GM03348 (cell line): ENCODE measurements around the gene METTL24.
A peak's percentile ranks its signal among the peaks of the same experiment; 100 is the strongest.

Source experiments
- DNase-seq: peaks from one replicate; pipeline ENCODE4 v3.0.0; 2012; ENCODE audit warnings: low spot score

METTL24 gene

DNA sequence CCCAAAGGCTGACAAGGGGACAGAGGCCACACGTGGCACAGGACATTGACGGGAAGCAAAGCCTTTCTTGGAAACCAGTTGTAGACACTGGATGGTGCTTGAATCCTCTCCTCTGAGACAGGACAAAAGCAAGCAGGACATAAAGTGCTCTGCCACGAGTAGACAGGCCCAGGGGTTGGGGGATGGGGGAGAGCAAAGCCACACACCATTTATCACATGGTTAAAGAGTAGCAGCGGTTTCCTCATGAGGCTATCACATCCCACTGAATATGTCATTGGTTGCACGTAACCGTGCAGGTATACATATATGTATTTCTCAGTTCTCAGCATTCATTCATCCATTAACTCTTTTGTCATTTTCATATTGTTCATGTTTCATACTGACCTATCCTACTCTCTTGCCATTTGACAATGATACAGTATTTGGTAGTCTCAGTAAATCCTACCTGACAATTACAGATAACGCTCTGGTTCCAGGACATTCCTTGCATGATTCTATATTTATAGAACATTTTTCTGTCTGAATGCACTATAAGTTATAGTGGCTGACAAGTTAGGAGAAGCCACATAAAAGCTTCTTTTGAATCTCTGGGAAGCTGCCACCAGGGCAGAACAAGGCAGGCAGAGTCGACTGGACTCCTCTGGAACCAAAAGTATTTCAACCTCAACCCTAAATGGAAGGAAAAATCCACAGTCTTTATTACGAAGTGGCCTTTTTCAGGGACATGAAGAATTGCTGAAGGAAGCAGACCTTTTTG, 23.5 kb downstream of the METTL24 start:
- peak; percentile 24 for DNase-seq

- no peak for DNase-seq
These were observed 25.9 kb downstream of the METTL24 start for GRCh38 chr6:110332281-110332680.

DNA sequence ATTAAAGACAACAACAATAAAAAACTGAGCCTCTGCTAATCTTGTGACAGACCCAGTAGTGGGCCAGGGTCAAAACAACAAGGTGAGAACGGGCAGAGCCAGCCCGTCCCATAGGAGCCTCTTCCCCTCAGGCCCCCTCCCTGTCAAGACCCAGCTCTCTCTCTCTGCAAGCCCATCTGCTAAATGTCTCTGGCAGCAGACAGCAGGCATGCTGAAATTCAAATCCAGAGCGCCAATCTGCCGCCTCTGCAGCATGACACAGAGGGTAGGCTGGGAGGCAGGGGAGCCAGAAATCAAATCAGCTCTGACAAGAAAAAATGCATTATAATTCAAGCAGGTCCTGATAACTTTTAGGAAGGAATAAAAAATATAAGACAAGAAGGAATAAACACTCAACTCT, 26.3 kb downstream of the METTL24 start:
- DNase-seq: peak; percentile 62

GRCh38 chr6:110331390-110331789, 26.8 kb downstream of the METTL24 start:
- DNase-seq: no peak

GRCh38 chr6:110329714-110330436, 28.3 kb downstream of the METTL24 start:
- DNase-seq: peak; percentile 48

GRCh38 chr6:110329348-110329713, 28.8 kb downstream of the METTL24 start:
- DNase-seq: no peak

DNA sequence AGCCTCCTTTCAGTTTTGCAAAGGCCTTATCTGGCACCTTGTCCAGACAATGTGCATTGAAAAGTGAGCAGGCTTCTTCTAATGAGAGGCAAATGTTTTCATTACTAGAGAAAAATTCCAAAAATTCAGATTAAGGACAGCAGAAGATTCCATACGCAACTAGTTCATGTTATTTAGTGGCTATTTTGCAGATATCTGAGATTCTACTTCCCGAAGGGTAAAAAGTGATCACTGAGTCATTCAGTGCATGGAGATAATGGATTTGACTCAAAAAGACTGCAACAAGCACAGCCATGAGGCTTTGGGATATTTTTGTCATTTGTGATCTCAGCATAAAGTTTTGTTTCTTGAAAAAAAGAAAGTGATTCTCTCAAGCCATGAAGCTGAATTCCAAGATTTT, 29.9 kb downstream of the METTL24 start:
- peak; percentile 64 for DNase-seq

- DNase-seq: no peak
These were observed 30.8 kb downstream of the METTL24 start for GRCh38 chr6:110327391-110327790.

- DNase-seq: no peak
These were observed 31.5 kb downstream of the METTL24 start for GRCh38 chr6:110326609-110327008.

DNA sequence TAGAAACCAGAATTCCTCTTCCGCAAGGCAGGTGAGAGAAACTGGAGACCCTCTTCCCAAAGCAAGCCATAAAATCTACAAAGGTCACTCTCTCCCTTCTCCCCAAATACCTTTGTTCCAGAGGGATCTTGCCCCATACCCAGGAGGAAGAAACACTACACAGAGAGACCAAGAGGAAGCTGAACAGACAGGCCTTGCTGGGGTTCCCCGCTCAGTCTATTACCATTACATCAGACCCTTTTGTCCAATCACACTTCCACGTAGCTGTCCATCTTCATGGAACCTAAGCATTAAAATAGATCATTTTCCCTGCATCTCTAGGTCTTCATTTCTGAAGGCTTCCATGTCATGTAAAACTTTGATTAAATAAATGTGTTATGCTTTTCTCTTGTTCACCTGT, 32.1 kb downstream of the METTL24 start:
- DNase-seq: no peak

- peak; percentile 30 for DNase-seq
These were observed 33.0 kb downstream of the METTL24 start for GRCh38 chr6:110325197-110325596.

DNA sequence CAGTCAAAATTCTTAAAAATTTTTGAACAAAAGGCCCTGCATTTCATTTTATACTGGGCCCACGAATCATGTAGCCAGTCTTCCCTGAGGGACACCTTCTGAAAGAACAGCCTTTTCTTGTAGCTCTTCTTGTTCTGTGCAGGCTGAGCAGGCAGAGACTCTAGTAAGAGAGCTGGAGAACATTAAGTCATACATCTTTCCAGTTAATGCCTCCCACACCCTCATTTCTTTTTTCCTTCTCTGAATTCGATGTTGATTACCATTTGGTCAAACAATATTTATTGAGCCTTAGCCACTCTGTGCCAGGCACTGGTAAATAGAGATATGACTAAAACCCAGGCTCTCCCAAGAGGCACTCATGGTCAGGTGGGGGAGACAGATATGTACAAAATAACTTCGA, 33.6 kb downstream of the METTL24 start:
- DNase-seq: no peak

GRCh38 chr6:110323258-110323657, 34.9 kb downstream of the METTL24 start:
- DNase-seq: no peak

- DNase-seq: no peak
These were observed 35.3 kb downstream of the METTL24 start for GRCh38 chr6:110322874-110323242.

GRCh38 chr6:110322151-110322873, 35.8 kb downstream of the METTL24 start:
- DNase-seq: no peak

DNA sequence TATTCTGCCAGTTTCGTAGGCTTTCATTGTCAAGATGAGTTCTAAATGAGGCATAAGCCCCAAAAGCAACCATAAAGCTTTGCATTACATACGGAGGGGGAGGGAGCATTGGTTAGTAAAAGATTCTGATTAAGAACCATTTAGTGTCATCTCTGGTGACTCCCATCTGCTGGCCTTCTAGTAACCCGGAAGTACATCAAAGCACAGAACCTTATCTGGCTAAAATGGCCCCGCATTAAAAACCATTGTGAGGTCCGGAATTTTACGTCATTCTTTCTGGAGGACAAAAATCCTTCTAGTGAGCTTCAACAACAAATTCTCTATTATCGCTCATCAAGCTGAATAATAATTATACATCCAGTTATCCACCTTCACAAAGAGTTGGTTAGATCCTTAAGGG, 37.8 kb downstream of the METTL24 start:
- no peak for DNase-seq

GRCh38 chr6:110319843-110320242, 38.3 kb downstream of the METTL24 start:
- no peak for DNase-seq

DNA sequence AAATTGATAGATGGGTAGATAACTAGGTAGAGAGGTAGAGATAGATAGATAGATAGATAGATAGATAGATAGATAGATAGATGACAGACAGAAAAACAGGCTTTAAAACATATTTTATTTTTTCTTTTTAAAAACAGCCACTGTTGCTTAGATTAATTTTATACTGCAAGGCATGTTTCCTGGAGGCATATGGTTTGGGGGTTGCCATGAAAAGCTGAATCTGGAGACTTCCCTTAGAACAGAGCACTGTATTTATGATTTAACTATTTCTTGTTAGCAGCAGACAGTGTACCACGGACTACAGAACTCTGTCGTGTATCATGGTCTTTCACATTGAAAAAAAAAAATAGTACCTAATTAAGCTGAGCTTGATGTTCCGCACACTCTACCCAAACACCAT, 38.8 kb downstream of the METTL24 start:
- DNase-seq: no peak

GRCh38 chr6:110318971-110319370, 39.2 kb downstream of the METTL24 start:
- no peak for DNase-seq

GRCh38 chr6:110317646-110318045, 40.5 kb downstream of the METTL24 start:
- DNase-seq: no peak

DNA sequence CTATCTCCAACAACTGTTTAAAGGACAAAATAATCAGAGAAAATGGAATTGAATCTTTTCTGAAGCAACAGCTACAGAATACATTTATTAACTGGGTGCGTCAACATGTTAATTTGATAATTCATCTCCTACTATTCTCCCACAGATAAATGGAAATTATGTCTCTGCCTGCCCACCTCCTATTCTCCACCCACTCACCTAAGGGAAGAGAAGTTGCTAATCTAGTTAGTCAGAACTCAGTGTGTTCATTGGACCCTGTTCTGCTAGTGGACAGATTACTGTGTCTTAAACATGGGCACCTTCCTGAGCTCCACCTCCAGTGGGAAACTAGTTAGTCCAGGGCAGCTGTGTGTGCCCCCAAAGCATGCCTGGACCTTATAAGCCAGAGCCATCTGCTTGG, 41.0 kb downstream of the METTL24 start:
- no peak for DNase-seq

GRCh38 chr6:110315869-110316398, 42.2 kb downstream of the METTL24 start:
- no peak for DNase-seq
